VCaP (cell line): ENCODE measurements around the gene PSMD8.
"Not testable (repeated sequence)": the region's sequence is repeated elsewhere in the genome, so short reads cannot be mapped to it uniquely, and the experiment has no call there.

Source experiments
- H3K27ac ChIP-seq: fragments of 450-650 bp; 2 replicates; pipeline ENCODE4 v1.5.1; 2017
- CTCF ChIP-seq: fragments of 450-650 bp; conservative IDR thresholded peaks from 2 replicates; pipeline ENCODE4 v1.5.1; 2017; ENCODE audit warnings: mild to moderate bottlenecking, moderate library complexity

Gene PSMD8

GRCh38 chr19:38337360-38337653 is 37.1 kb upstream of the PSMD8 start:
- H3K27ac ChIP-seq, result peak overlapping the region; percentile 79
- TF ChIP-seq CTCF, result no peak

GRCh38 chr19:38339011-38339410 is 35.4 kb upstream of the PSMD8 start:
- not testable (repeated sequence) for H3K27ac ChIP-seq

GRCh38 chr19:38340927-38341326 is 33.4 kb upstream of the PSMD8 start:
- H3K27ac ChIP-seq, result no peak overlapping the region
- TF ChIP-seq CTCF, result no peak

- no peak overlapping the region for H3K27ac ChIP-seq
- no peak for TF ChIP-seq CTCF
These were observed 27.5 kb upstream of the PSMD8 start for GRCh38 chr19:38346837-38347236.

- TF ChIP-seq CTCF, result no peak
These were observed 23.5 kb upstream of the PSMD8 start for GRCh38 chr19:38350883-38351282.

GRCh38 chr19:38351865-38352395 is 22.4 kb upstream of the PSMD8 start:
- H3K27ac ChIP-seq, result no peak overlapping the region
- TF ChIP-seq CTCF, result no peak

More at GRCh38 chr19:38350883-38351282, 23.5 kb upstream of the PSMD8 start:
- no peak overlapping the region for H3K27ac ChIP-seq

- no peak overlapping the region for H3K27ac ChIP-seq
- no peak for TF ChIP-seq CTCF
These were observed 21.8 kb upstream of the PSMD8 start for GRCh38 chr19:38352611-38353010.

- no peak overlapping the region for H3K27ac ChIP-seq
- TF ChIP-seq CTCF, result no peak
These were observed 18.3 kb upstream of the PSMD8 start for GRCh38 chr19:38355728-38356725.
